GM21529 (cell line): ENCODE data around the gene TRAF2.
"Not testable (repeated sequence)": the region's sequence is repeated elsewhere in the genome, so short reads cannot be mapped to it uniquely, and the experiment has no call there.

Experiments used
- ATAC-seq: cut with Tn5 transposase; IDR thresholded peaks from one replicate; pipeline ENCODE4 v1.9.1; 2021; ENCODE audit not compliant: unreplicated experiment

Gene TRAF2

DNA sequence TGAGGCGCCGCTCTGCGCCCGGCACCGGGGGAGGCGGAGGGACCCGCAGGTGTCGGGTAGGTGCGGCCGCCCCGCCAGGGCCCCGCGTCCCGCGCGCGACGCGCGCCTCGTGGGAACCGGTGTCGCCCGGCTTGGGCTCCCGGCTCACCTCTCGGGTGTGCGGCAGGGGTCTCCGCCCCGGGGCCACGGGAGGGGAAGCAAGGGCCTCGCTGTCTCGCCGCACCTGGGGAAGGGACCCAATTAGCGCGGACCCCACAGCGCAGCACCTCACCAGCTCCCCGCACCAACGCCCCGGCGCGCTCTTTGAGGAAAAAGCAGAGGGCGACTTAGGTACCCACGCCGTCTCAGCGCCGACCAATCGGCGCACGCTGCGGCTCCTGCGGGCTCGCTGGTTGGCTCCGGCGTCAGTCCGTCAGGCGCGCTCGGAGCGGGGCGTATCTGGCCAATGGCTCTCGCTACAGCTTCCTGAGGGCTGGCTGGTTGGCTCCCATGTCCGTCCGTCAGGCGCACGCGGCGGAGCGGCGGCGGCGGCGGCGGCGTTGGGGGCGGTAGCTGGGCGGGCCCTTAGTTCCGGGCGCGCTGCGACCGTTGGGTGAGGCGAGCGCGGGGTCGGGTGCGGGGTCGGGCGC, at the start of gene TRAF2:
Gene TRAF2, plus strand, starts transcription at position 567 of the 629 bp plus-strand sequence. CDS start 12,225 bp downstream, outside the sequence.
- ATAC-seq: peak; percentile 79

- ATAC-seq: no peak
Observed at GRCh38 chr9:136837146-136837855, 49.0 kb upstream of the TRAF2 start.

DNA sequence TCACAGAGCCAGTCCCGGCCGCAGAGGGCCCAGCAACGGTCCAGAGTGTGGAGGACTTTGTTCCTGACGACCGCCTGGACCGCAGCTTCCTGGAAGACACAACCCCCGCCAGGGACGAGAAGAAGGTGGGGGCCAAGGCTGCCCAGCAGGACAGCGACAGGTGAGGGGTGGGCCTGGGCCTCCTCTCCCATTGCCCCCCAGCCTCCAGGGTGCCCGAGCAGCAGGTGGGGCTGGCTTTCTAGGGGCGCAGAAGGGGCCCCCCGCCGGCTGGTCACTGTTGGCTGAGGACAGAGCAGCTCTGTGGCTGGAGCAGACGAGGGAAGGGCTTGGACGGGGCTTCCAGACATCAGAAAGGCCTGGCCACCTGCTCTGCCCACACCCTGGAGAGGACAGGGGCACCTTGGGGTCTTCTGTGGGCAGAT, 48.4 kb upstream of the TRAF2 start:
- not testable (repeated sequence) for ATAC-seq

- no peak for ATAC-seq
Observed at GRCh38 chr9:136838314-136839228, 47.7 kb upstream of the TRAF2 start.

DNA sequence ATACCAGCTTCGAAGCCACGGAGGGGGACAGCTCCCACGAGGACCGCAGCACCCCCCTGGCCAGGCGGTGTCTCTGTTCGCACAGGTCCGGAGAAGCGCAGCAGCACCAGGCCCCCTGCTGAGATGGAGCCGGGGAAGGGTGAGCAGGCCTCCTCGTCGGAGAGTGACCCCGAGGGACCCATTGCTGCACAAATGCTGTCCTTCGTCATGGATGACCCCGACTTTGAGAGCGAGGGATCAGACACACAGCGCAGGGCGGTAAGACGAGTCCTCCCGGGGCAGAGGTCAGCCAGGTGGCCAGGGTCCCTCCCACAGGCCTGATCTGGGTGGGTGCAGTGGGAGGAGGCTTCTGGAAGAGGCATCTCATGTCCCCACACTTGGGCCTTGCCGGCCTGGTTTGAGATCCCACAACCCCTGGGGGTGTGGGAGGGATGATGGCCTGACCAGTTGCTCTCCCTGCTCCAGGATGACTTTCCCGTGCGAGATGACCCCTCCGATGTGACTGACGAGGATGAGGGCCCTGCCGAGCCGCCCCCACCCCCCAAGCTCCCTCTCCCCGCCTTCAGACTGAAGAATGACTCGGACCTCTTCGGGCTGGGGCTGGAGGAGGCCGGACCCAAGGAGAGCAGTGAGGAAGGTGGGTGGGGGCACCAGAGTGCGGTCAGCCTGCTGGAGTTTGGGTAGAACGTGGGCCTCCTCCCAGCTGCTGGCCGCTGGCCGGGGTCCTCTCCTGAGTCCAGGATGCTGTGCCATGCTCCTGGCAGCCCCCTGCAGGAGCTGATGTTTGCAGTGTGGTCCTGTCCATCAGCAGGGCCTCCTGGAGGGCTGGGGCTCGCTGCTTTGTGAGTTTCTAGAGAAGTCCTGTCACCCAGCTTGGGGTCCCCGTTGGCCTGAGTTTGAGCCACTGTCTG, 46.8 kb upstream of the TRAF2 start:
- no peak for ATAC-seq

DNA sequence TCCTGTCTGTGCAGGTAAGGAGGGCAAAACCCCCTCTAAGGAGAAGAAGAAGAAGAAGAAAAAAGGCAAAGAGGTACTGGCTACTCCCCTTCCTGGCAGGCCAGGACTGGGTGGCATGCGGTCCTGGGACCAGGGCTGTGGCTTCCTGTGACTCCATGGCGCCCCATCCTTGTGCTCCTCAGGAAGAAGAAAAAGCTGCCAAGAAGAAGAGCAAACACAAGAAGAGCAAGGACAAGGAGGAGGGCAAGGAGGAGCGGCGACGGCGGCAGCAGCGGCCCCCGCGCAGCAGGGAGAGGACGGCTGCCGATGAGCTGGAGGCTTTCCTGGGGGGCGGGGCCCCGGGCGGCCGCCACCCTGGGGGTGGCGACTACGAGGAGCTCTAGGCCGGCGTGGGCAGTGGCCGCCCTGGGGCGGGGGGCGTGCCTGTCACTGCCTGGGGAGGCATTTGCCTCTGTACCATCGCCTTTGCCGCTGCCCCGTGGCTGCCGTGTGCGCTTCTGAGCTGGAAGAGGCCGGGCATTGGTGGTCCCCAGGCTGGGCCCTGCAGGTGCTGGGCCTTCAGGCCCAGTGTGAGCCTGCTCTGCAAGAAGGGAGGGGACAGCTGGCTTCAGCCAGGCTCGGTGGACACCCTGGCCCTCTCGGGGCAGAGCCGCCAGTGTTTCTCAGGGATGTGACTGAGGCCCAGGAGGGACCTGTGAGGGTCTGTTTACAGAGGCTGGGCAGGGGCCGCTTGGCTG, 46.0 kb upstream of the TRAF2 start:
- no peak for ATAC-seq

GRCh38 chr9:136840877-136841645, 45.3 kb upstream of the TRAF2 start:
- ATAC-seq: no peak

GRCh38 chr9:136841646-136842379, 44.5 kb upstream of the TRAF2 start:
- ATAC-seq: not testable (repeated sequence)

- ATAC-seq: peak; percentile 71
Observed at GRCh38 chr9:136842380-136842948, 43.9 kb upstream of the TRAF2 start, which contains the start of gene AJM1. AJM1 (plus strand) TSS chr9:136842478; CDS start chr9:136844415, 1,937 bp downstream.

DNA sequence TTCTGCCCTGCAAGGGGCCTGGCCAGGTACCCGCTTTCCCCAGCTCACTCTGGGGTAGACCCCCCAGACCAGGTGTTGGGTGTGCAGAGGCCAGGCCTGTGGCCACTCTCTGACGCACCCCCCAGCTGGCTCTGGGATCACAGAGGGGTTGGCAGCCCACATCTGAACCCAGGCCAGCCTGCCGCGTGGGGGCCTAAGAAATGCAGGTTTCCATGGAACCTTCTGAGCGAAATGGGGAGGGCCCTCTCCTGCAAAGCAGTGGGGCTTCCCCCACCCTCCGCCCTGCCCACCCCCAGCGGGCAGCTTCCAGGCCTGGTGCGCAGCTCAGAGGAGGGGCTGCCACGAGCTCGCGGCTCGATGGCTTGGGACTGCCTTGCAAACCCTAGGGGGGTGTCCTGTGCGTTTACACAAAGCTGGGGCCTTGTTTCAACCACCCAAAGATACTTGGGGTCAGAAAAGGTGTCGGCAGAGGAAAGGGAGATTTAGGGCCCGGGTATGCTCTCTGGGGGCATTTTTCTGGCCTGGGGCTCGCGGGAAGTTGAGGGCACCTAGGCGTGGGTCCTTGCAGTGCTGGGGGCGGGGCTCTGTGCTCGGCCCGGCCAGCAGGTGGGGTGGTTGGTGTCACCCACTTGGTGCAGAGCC, 43.0 kb upstream of the TRAF2 start:
- not testable (repeated sequence) for ATAC-seq

- ATAC-seq: not testable (repeated sequence)
Observed at GRCh38 chr9:136843801-136844740, 42.2 kb upstream of the TRAF2 start.

DNA sequence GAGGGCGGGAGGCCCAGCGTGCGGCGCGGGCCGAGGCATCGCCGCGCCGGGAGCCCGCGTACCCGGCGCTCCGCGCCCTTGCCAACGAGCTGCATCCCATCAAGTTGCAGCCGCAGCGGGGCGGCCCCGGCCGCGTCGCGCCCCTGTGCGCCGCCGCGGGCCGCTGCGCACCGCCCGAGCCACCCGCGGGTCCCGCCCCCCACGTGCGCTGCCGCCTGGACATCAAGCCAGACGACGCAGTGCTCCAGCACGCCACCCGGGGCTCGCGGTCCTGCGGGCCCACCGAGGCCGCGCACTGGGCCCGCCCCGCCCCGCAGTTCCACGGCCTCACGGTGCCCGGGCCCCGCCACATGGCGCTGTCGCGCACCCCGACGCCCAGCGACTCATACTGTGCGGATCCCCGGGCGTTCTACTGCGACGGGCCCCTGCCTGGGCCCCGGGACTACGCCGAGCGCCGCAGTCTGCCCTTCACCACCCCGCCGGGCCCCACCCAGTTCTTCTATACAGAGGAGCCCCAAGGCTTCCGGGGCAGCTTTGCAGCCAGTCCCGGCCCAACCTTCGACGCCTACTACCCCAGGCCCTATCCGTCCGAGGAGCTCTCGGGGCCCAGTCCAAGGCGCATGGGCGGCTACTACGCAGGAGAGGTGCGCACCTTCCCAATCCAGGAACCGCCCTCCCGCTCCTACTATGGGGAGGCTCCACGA, 41.4 kb upstream of the TRAF2 start:
- ATAC-seq: no peak

DNA sequence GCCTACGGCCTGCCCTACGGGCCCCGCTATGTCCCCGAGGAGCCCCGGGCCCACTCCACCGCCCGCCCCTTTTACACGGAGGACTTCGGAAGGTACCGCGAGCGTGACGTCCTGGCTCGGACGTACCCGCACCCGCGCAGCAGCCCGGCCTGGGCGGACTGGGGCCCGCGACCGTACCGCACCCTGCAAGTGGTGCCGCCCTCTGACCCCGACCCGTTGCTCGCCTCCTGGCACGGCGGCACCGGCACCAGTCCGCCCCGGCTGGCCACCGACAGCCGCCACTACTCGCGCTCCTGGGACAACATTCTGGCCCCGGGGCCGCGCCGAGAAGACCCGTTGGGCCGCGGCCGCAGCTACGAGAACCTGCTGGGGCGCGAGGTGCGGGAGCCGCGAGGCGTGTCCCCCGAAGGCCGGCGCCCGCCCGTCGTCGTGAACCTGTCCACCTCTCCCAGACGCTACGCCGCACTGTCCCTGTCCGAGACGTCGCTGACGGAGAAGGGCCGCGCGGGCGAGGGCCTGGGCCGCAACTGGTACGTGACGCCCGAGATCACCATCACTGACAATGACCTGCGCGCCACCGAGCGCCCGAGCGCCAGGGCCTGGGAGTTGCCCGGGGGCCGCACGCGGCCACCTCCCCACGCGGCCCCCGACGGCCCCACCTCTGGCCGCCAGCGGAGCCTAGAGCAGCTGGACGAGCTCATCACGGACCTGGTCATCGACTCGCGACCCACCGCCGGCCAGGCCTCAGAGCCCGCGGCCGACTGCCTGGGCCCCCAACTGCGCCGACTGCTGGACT, 40.7 kb upstream of the TRAF2 start:
- no peak for ATAC-seq

DNA sequence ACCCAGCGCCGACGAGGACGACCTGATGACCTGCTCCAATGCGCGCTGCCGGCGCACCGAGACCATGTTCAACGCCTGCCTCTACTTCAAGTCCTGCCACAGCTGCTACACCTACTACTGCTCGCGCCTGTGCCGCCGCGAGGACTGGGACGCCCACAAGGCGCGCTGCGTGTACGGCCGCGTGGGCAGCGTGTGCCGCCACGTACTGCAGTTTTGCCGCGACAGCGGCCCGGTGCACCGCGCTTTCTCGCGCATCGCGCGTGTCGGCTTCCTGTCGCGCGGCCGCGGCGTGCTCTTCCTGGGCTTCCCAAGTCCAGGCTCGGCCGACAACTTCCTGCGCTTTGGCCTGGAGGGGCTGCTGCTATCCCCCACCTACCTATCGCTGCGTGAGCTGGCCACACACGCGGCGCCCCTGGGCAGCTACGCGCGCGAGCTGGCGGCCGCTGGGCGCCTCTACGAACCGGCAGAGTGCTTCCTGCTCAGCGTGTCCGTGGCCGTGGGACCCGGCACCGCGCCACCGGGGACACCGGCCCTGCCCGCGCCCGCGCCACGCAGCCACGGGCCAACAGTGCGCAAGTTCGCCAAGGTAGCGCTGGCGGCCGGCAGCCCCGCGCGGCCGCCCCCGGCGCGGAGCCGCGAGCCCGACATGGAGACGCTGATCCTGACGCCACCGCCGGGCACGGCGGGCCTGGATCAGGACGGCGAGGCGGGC, 39.8 kb upstream of the TRAF2 start:
- no peak for ATAC-seq
